Mesenchymal stem cell (in vitro differentiated cells and primary cell): ENCODE measurements around the gene CDH12.

Experiments
- DNase-seq: peaks from one replicate; pipeline ENCODE4 v3.0.0-alpha.2; 2013
- H2AFZ ChIP-seq: one replicate; pipeline ENCODE4 v1.6.1; 2013; ENCODE audit warnings: low read depth, mild to moderate bottlenecking, control low read depth, inconsistent platforms, low read length, moderate library complexity
- H2AK5ac ChIP-seq: 2 replicates; pipeline ENCODE4 v1.6.1; 2013; ENCODE audit warnings: low read length, moderate library complexity, mild to moderate bottlenecking, inconsistent platforms; ENCODE audit not compliant: severe bottlenecking
- H2BK120ac ChIP-seq: one replicate; pipeline ENCODE4 v1.6.1; 2013; ENCODE audit warnings: low read depth, mild to moderate bottlenecking, inconsistent platforms, low read length, moderate library complexity
- H2BK12ac ChIP-seq, 2 experiments: one replicate each; pipeline ENCODE4 v1.6.1; 2013; ENCODE audit warnings: inconsistent platforms in 2 of 2, low read length in 2 of 2, mild to moderate bottlenecking in 2 of 2, moderate library complexity in 2 of 2, control low read depth in 1 of 2
- H2BK15ac ChIP-seq: one replicate; pipeline ENCODE4 v1.6.1; 2013; ENCODE audit warnings: mild to moderate bottlenecking, low read depth, inconsistent platforms; ENCODE audit not compliant: poor library complexity, severe bottlenecking
- H2BK5ac ChIP-seq: 2 replicates; pipeline ENCODE4 v1.6.1; 2013; ENCODE audit warnings: low read depth, mild to moderate bottlenecking, low read length, control low read depth, inconsistent platforms; ENCODE audit not compliant: poor library complexity, severe bottlenecking
- H3K14ac ChIP-seq, 2 experiments: one replicate each; pipeline ENCODE4 v1.6.1; 2013; ENCODE audit warnings: inconsistent platforms in 2 of 2, low read length in 2 of 2, control low read depth in 1 of 2, mild to moderate bottlenecking in 1 of 2, moderate library complexity in 1 of 2
- H3K18ac ChIP-seq, 2 experiments: one replicate each; pipeline ENCODE4 v1.6.1; 2013; ENCODE audit warnings: inconsistent platforms in 2 of 2, low read length in 2 of 2, control low read depth in 1 of 2, low read depth in 1 of 2, mild to moderate bottlenecking in 1 of 2
- H3K23ac ChIP-seq, 2 experiments: one replicate each; pipeline ENCODE4 v1.6.1; 2013; ENCODE audit warnings: inconsistent platforms in 2 of 2, low read length in 2 of 2, mild to moderate bottlenecking in 2 of 2, moderate library complexity in 2 of 2, control low read depth in 1 of 2
- H3K27ac ChIP-seq: 2 replicates; pipeline ENCODE4 v1.5.1; 2013; ENCODE audit warnings: mild to moderate bottlenecking, moderate library complexity, low read length, control low read depth, inconsistent platforms; ENCODE audit not compliant: poor library complexity, severe bottlenecking
- H3K27me3 ChIP-seq, 2 experiments: 2 replicates each; pipeline versions ENCODE4 v1.6.1 to v1.7.0; 2013; ENCODE audit warnings: low read length in 2 of 2, mild to moderate bottlenecking in 2 of 2, moderate library complexity in 2 of 2, control low read depth in 1 of 2, inconsistent platforms in 1 of 2; ENCODE audit not compliant: control insufficient read depth in 1 of 2, insufficient read depth in 1 of 2
- H3K36me3 ChIP-seq, 2 experiments: 2 replicates each; pipeline versions ENCODE4 v1.6.1 to v1.7.0; 2013; ENCODE audit warnings: low read length in 2 of 2, control low read depth in 1 of 2, inconsistent platforms in 1 of 2, low read depth in 1 of 2, mild to moderate bottlenecking in 1 of 2; ENCODE audit not compliant: insufficient read depth in 2 of 2, control insufficient read depth in 1 of 2
- H3K4ac ChIP-seq, 2 experiments: one replicate each; pipeline ENCODE4 v1.6.1; 2013; ENCODE audit warnings: inconsistent platforms in 2 of 2, low read length in 2 of 2, mild to moderate bottlenecking in 2 of 2, moderate library complexity in 2 of 2, control low read depth in 1 of 2, low read depth in 1 of 2
- H3K4me1 ChIP-seq: 2 replicates; pipeline ENCODE4 v1.6.1; 2013; ENCODE audit warnings: low read depth, low read length, control low read depth; ENCODE audit not compliant: control insufficient read depth, insufficient read depth
- H3K4me2 ChIP-seq: 2 replicates; pipeline ENCODE4 v1.6.1; 2013; ENCODE audit warnings: low read length, mild to moderate bottlenecking, inconsistent platforms; ENCODE audit not compliant: poor library complexity, severe bottlenecking
- H3K4me3 ChIP-seq, 2 experiments: 2 replicates each; pipeline versions ENCODE4 v1.5.1 to v1.7.0; 2013; ENCODE audit warnings: low read length in 2 of 2, mild to moderate bottlenecking in 2 of 2, control low read depth in 1 of 2, low read depth in 1 of 2; ENCODE audit not compliant: insufficient read depth in 1 of 2
- H3K79me1 ChIP-seq: replicated peaks from 2 replicates; pipeline ENCODE4 v1.6.1; 2013; ENCODE audit warnings: mild to moderate bottlenecking, control low read depth, low read length, inconsistent platforms; ENCODE audit not compliant: poor library complexity, severe bottlenecking
- H3K9ac ChIP-seq: 2 replicates; pipeline ENCODE4 v1.7.0; 2013; ENCODE audit warnings: mild to moderate bottlenecking, low read length, moderate library complexity
- H3K9me3 ChIP-seq: 2 replicates; pipeline ENCODE4 v1.7.0; 2013; ENCODE audit warnings: mild to moderate bottlenecking, low read length; ENCODE audit not compliant: control insufficient read depth
- H4K8ac ChIP-seq: one replicate; pipeline ENCODE4 v1.6.1; 2013; ENCODE audit warnings: inconsistent platforms, mild to moderate bottlenecking, low read length, moderate library complexity
- H4K91ac ChIP-seq: one replicate; pipeline ENCODE4 v1.6.1; 2013; ENCODE audit warnings: mild to moderate bottlenecking, low read length, inconsistent platforms
- WGBS: methylation state at CpG from one replicate; pipeline ENCODE4 v1.1.7; 2013; ENCODE audit warnings: mixed read lengths; 5-methylcytosine and 5-hydroxymethylcytosine counted together

Gene CDH12

DNA sequence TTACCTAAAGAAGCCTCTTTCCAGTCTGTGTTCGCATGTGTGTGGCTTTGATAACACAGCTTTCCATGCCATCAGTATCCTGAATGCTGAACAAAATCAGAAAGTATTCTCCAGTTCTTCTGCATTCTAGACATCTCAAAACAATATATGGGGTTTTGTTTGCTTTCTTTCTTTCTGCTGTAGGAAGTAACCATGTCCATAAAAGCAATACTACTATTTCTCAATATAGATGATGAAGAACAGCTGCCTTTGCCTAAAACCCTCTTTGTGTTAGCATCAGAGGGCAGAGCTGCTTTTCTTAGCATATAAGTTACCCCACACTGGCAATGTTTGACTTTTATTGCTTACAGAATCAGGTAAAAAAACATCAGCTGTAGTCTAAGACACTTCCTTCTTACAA lies 963.6 kb downstream of the CDH12 start:
- no peak overlapping the region for H2BK120ac ChIP-seq
- H3K9me3 ChIP-seq, result no peaks in the 10 kb centered on the region
- H3K4me1 ChIP-seq, result no peaks in the 10 kb centered on the region
- H3K4me2 ChIP-seq, result no peak overlapping the region
- no peak overlapping the region for H2AK5ac ChIP-seq
- no peak overlapping the region for H2BK15ac ChIP-seq
- no peaks in the 10 kb centered on the region for H3K27me3 ChIP-seq
- H3K4ac ChIP-seq, result no peak overlapping the region
- no peak overlapping the region for H3K27ac ChIP-seq
- no peak overlapping the region for H3K14ac ChIP-seq
- no peak overlapping the region for H3K18ac ChIP-seq
- no peaks in the 10 kb centered on the region for H3K36me3 ChIP-seq
- no peaks in the 10 kb centered on the region for H3K79me1 ChIP-seq
- no peak for DNase-seq
- WGBS, result 80% methylated on average over 1 of the region's 1 CpG
- no peak overlapping the region for H2BK5ac ChIP-seq
- H2AFZ ChIP-seq, result no peak overlapping the region
- H3K9ac ChIP-seq, result no peak overlapping the region
- H3K4me3 ChIP-seq, result peak overlapping the region in 1 of 2 experiments; percentile 46
- no peak overlapping the region for H2BK12ac ChIP-seq
- H4K91ac ChIP-seq, result no peak overlapping the region
- H3K23ac ChIP-seq, result no peak overlapping the region
- no peak overlapping the region for H4K8ac ChIP-seq

DNA sequence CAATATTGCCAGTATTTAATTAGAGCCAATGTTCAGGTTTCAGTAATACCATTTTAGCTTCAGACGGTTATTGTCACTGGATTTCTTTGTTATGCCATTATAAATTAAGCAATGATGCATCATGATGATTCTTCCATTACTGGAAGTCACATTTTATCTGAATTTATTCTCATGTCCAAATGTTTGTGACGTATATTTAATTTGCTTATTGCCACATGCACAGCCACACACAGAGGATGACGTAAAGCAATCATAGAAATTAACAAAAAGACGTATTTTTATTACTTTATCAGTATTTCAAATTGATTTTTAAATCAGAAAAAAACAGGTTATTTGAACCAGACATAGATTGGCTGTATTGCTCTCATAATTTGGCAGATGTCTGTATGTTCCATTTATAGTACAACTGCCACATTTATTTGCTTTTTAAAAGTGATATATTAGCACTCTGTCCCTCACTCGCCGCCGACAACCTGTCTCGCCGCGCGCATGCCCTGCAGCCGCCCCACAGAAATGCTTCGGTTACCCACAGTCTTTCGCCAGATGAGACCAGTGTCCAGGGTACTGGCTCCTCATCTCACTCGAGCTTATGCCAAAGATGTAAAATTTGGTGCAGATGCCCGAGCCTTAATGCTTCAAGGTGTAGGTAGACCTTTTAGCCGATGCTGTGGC lies 970.9 kb downstream of the CDH12 start:
- DNase-seq, result no peak

DNA sequence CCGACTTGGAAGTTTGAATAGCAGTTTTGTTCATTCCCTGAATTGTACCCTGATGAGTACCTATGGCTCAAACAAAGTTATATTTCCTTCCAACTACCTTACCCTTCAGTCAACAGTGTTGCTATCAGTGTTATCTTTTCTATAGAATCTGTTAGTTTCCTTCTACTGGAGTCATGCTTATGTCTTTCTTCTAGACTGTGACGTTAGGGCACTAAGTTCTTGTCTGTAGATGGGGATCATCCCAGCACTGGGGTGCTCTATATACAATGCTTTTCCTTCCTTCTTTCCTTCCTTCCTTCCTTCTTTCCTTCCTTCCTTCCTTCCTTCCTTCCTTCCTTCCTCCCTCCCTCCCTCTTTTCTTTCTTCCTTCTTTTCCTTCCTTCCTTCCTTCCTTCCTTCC lies 973.0 kb downstream of the CDH12 start:
- no peak overlapping the region for H2BK5ac ChIP-seq

More for the DNA sequence above, 970.9 kb downstream of the CDH12 start:
- H4K91ac ChIP-seq, result no peak overlapping the region
- no peak overlapping the region for H2BK5ac ChIP-seq
- H3K23ac ChIP-seq, result no peak overlapping the region
- no peak overlapping the region for H3K4ac ChIP-seq
- H3K36me3 ChIP-seq, result no peaks in the 10 kb centered on the region
- no peak overlapping the region for H3K4me2 ChIP-seq
- 88% methylated on average over 13 of the region's 17 CpGs for WGBS
- H4K8ac ChIP-seq, result no peak overlapping the region
- H3K18ac ChIP-seq, result no peak overlapping the region
- H3K9ac ChIP-seq, result no peak overlapping the region
- H3K4me1 ChIP-seq, result no peaks in the 10 kb centered on the region
- H2BK15ac ChIP-seq, result no peak overlapping the region
- H3K4me3 ChIP-seq, result no peak overlapping the region
- no peak overlapping the region for H2AFZ ChIP-seq
- H3K27ac ChIP-seq, result no peak overlapping the region
- no peaks in the 10 kb centered on the region for H3K79me1 ChIP-seq
- no peak overlapping the region for H2BK120ac ChIP-seq
- no peaks in the 10 kb centered on the region for H3K9me3 ChIP-seq
- H2BK12ac ChIP-seq, result no peak overlapping the region
- H2AK5ac ChIP-seq, result no peak overlapping the region
- no peak overlapping the region for H3K14ac ChIP-seq
- H3K27me3 ChIP-seq, result no peaks in the 10 kb centered on the region

DNA sequence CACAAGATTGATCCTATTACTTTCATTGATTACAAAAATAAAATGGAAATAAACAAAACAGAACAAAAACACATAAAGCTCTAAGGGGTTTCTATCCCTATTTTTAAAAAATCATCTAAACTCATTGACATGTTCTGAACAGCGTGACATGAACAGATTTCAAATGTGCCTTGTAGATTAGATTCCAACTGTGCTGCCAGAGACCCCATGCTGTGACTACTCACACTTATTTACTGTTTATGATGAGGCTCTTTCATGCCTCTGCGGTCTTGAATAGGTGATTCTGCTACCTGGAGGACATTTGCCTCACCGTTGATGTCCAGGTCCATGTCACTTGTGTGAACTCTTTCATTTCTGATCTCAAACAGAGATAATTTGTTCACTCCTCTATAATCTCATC lies 990.2 kb downstream of the CDH12 start:
- Histone ChIP-seq H3K36me3 (no peaks in the 10 kb centered on the region), H4K8ac (no peak overlapping the region)
- WGBS, result 49% methylated on average over 3 of the region's 3 CpGs

More for the DNA sequence above, 973.0 kb downstream of the CDH12 start:
- Histone ChIP-seq H4K8ac (no peak overlapping the region), H3K27ac (no peak overlapping the region), H3K4ac (no peak overlapping the region), H2BK12ac (no peak overlapping the region), H2AFZ (no peak overlapping the region), H3K36me3 (no peaks in the 10 kb centered on the region), H3K23ac (no peak overlapping the region), H3K18ac (no peak overlapping the region), H3K9ac (no peak overlapping the region), H2BK120ac (no peak overlapping the region), H3K4me3 (no peak overlapping the region), H3K4me2 (no peak overlapping the region), H4K91ac (no peak overlapping the region), H3K9me3 (no peaks in the 10 kb centered on the region), H3K4me1 (no peaks in the 10 kb centered on the region), H2BK15ac (no peak overlapping the region), H3K79me1 (no peaks in the 10 kb centered on the region), H3K14ac (no peak overlapping the region), H3K27me3 (no peaks in the 10 kb centered on the region), H2AK5ac (no peak overlapping the region)
- WGBS, result 94% methylated on average over 2 of the region's 2 CpGs
- DNase-seq, result no peak

More for the DNA sequence above, 990.2 kb downstream of the CDH12 start:
- Histone ChIP-seq H3K27ac (no peak overlapping the region), H3K23ac (no peak overlapping the region), H2BK5ac (no peak overlapping the region), H4K91ac (no peak overlapping the region), H3K4me2 (no peak overlapping the region), H2AK5ac (no peak overlapping the region), H3K4me3 (no peak overlapping the region), H3K4me1 (no peaks in the 10 kb centered on the region), H3K4ac (no peak overlapping the region), H3K14ac (no peak overlapping the region), H3K27me3 (no peaks in the 10 kb centered on the region), H2BK120ac (no peak overlapping the region), H3K9me3 (no peaks in the 10 kb centered on the region), H3K18ac (no peak overlapping the region), H2BK12ac (no peak overlapping the region), H3K79me1 (no peaks in the 10 kb centered on the region), H3K9ac (no peak overlapping the region), H2AFZ (no peak overlapping the region), H2BK15ac (no peak overlapping the region)
- DNase-seq, result no peak
